Thyroid gland (tissue), 4 donors: ENCODE measurements around the gene MS4A1. TPM values are rescaled to one million over a fixed set of nuclear protein-coding genes. Genes with fewer than 3 reads are reported as not detected.
"Not testable (repeated sequence)": the region's sequence is repeated elsewhere in the genome, so short reads cannot be mapped to it uniquely, and the experiment has no call there.

Experiments
- DNase-seq, 2 donors: peaks; one replicate each; pipeline ENCODE4 v3.0.0-alpha.2; 2019
- H3K27ac ChIP-seq, 3 donors: fragments of 200-600 bp; sonication (generic); 1 replicate in 2 of 3; 2 replicates in 1 of 3; pipeline ENCODE4 v1.5.1; 2016 to 2019; ENCODE audit warnings: mild to moderate bottlenecking in 1 of 3, moderate library complexity in 1 of 3
- H3K27me3 ChIP-seq: fragments of 200-600 bp; sonication (generic); one replicate; pipeline ENCODE4 v1.5.1; 2019
- H3K36me3 ChIP-seq, 2 donors: fragments of 200-600 bp; sonication (generic); one replicate each; pipeline ENCODE4 v1.5.1; 2016 to 2019
- H3K4me1 ChIP-seq, 2 donors: fragments of 200-600 bp; sonication (generic); one replicate each; pipeline ENCODE4 v1.5.1; 2017 to 2019
- H3K4me3 ChIP-seq, 3 donors: fragments of 200-600 bp; sonication (generic); replicated peaks in 1 of 3; 1 replicate in 2 of 3; 2 replicates in 1 of 3; pipeline ENCODE4 v1.5.1; 2016; ENCODE audit warnings: mild to moderate bottlenecking in 1 of 3
- H3K9me3 ChIP-seq: fragments of 200-600 bp; sonication (generic); one replicate; pipeline ENCODE4 v1.5.1; 2017
- CTCF ChIP-seq, 6 experiments: fragments of 200-600 bp in 3 of 6; fragments of 450-650 bp in 3 of 6; sonication (generic) in 3 of 6; IDR thresholded peaks; one replicate each; pipeline ENCODE4 v1.5.1; 2016 to 2019; ENCODE audit warnings: antibody characterized with exemption in 6 of 6, mild to moderate bottlenecking in 2 of 6, inconsistent platforms in 1 of 6, moderate library complexity in 1 of 6
- POLR2A ChIP-seq, 2 donors: fragments of 450-650 bp; IDR thresholded peaks; one replicate each; pipeline ENCODE4 v1.6.1; 2017; ENCODE audit warnings: antibody characterized with exemption in 2 of 2, mild to moderate bottlenecking in 2 of 2, moderate library complexity in 1 of 2
- WGBS, 2 donors: methylation state at CpG; one replicate each; pipeline ENCODE4 v1.1.5; 2017; 5-methylcytosine and 5-hydroxymethylcytosine counted together
- intact Hi-C: fragments of 100-400 bp; cut with DNase I; formaldehyde crosslinking; loops from one replicate; pipeline ENCODE4 v1.15.1; 2023
- total RNA-seq, 4 donors: library from RNA; depleted of rRNA; stranded (reverse); fragments of >200 nt; gene quantifications; one replicate each; pipeline ENCODE4 v1.2.3, GENCODE V29; 2016

The MS4A1 gene
- total RNA-seq, 4 donors from 2014 or later = 0.13 to 0.25 TPM; not detected in 2

GRCh38 chr11:60431251-60431650 lies 24.4 kb upstream of the MS4A1 start:
- no peak for DNase-seq
- H3K9me3 ChIP-seq = no peaks in the 10 kb centered on the region
- no peaks in the 10 kb centered on the region for H3K4me1 ChIP-seq
- no peak overlapping the region for H3K27ac ChIP-seq
- WGBS, 2 donors = 63 to 77% methylated on average over 2 of the region's 2 CpGs
- H3K36me3 ChIP-seq = no peaks in the 10 kb centered on the region
- H3K27me3 ChIP-seq = no peaks in the 10 kb centered on the region
- TF ChIP-seq POLR2A (IDR thresholded peaks at IDR 0.05) (no peak), CTCF (IDR thresholded peaks at IDR 0.05) (no peak)
- H3K4me3 ChIP-seq = no peak overlapping the region
- intact Hi-C loops = no loop called here

GRCh38 chr11:60433401-60433800 lies 22.2 kb upstream of the MS4A1 start:
- H3K9me3 ChIP-seq = no peaks in the 10 kb centered on the region
- DNase-seq = no peak
- H3K4me3 ChIP-seq = no peak overlapping the region
- H3K4me1 ChIP-seq = no peaks in the 10 kb centered on the region
- no peaks in the 10 kb centered on the region for H3K27me3 ChIP-seq
- H3K36me3 ChIP-seq = no peaks in the 10 kb centered on the region
- no peak for TF ChIP-seq POLR2A (IDR thresholded peaks at IDR 0.05)
- TF ChIP-seq CTCF (IDR thresholded peaks at IDR 0.05) = no peak
- WGBS, 2 donors = 68 to 75% methylated on average over 4 of the region's 4 CpGs
- intact Hi-C loops = no loop called here
- H3K27ac ChIP-seq = no peak overlapping the region

- H3K27ac ChIP-seq = no peak overlapping the region
- no peaks in the 10 kb centered on the region for H3K27me3 ChIP-seq
- TF ChIP-seq CTCF (IDR thresholded peaks at IDR 0.05) (no peak), POLR2A (IDR thresholded peaks at IDR 0.05) (no peak)
- no peaks in the 10 kb centered on the region for H3K36me3 ChIP-seq
- H3K4me1 ChIP-seq = no peaks in the 10 kb centered on the region
- H3K4me3 ChIP-seq = no peak overlapping the region
- intact Hi-C loops = no loop called here
- H3K9me3 ChIP-seq = no peaks in the 10 kb centered on the region
- no peak for DNase-seq
Observed at GRCh38 chr11:60447070-60447469, 8.6 kb upstream of the MS4A1 start.

- Histone ChIP-seq H3K4me1 (no peaks in the 10 kb centered on the region), H3K36me3 (no peaks in the 10 kb centered on the region), H3K27me3 (no peaks in the 10 kb centered on the region), H3K4me3 (no peak overlapping the region), H3K9me3 (no peaks in the 10 kb centered on the region), H3K27ac (no peak overlapping the region)
- no peak for TF ChIP-seq CTCF (IDR thresholded peaks at IDR 0.05)
- TF ChIP-seq POLR2A (IDR thresholded peaks at IDR 0.05) = no peak
- intact Hi-C loops = no loop called here
- no peak for DNase-seq
Observed at GRCh38 chr11:60447846-60448245, 7.8 kb upstream of the MS4A1 start.

GRCh38 chr11:60451185-60451584 lies 4.5 kb upstream of the MS4A1 start:
- H3K9me3 ChIP-seq, H3K27me3 ChIP-seq, intact Hi-C loops, H3K36me3 ChIP-seq, H3K27ac ChIP-seq, H3K4me3 ChIP-seq, H3K4me1 ChIP-seq, DNase-seq: not testable (repeated sequence)
- WGBS, 2 donors = 97% methylated on average over 19 of the region's 32 CpGs

- no peaks in the 10 kb centered on the region for H3K9me3 ChIP-seq
- no peaks in the 10 kb centered on the region for H3K4me1 ChIP-seq
- TF ChIP-seq POLR2A (IDR thresholded peaks at IDR 0.05) (no peak), CTCF (IDR thresholded peaks at IDR 0.05) (no peak)
- no peak for DNase-seq
- H3K27ac ChIP-seq = no peak overlapping the region
- intact Hi-C loops = no loop called here
- H3K27me3 ChIP-seq = no peaks in the 10 kb centered on the region
- H3K4me3 ChIP-seq = no peak overlapping the region
- no peaks in the 10 kb centered on the region for H3K36me3 ChIP-seq
Observed at GRCh38 chr11:60454212-60454611, 1.4 kb upstream of the MS4A1 start.
